Ecto neural progenitor cell (in vitro differentiated cells): ENCODE measurements around the gene DENND1A.
"Not testable (repeated sequence)": the region's sequence is repeated elsewhere in the genome, so short reads cannot be mapped to it uniquely, and the experiment has no call there.

ENCODE experiments used
- DNase-seq: peaks from one replicate; pipeline ENCODE4 v3.0.0-alpha.2; 2018; ENCODE audit warnings: low spot score

DENND1A gene

GRCh38 chr9:123948286-123948685, 18.4 kb upstream of the DENND1A start:
- no peak for DNase-seq

- no peak for DNase-seq
Observed at GRCh38 chr9:123947326-123947725, 17.4 kb upstream of the DENND1A start.

GRCh38 chr9:123946101-123946821, 16.3 kb upstream of the DENND1A start:
- no peak for DNase-seq

- DNase-seq, result no peak
Observed at GRCh38 chr9:123945532-123945931, 15.6 kb upstream of the DENND1A start.

GRCh38 chr9:123944464-123944863, 14.5 kb upstream of the DENND1A start:
- not testable (repeated sequence) for DNase-seq

- no peak for DNase-seq
Observed at GRCh38 chr9:123943671-123944070, 13.7 kb upstream of the DENND1A start.

GRCh38 chr9:123942542-123942941, 12.6 kb upstream of the DENND1A start:
- DNase-seq, result no peak

- DNase-seq, result no peak
Observed at GRCh38 chr9:123941524-123942070, 11.7 kb upstream of the DENND1A start.

- DNase-seq, result no peak
Observed at GRCh38 chr9:123940721-123941523, 11.0 kb upstream of the DENND1A start.

GRCh38 chr9:123938401-123938800, 8.5 kb upstream of the DENND1A start:
- DNase-seq, result no peak

GRCh38 chr9:123936575-123936974, 6.6 kb upstream of the DENND1A start:
- not testable (repeated sequence) for DNase-seq

GRCh38 chr9:123933440-123934212, 3.7 kb upstream of the DENND1A start:
- no peak for DNase-seq

- DNase-seq, result no peak
Observed at GRCh38 chr9:123929177-123929869, 603 bp downstream of the DENND1A start.

- no peak for DNase-seq
Observed at GRCh38 chr9:123928533-123929176, 1.3 kb downstream of the DENND1A start.

- no peak for DNase-seq
Observed at GRCh38 chr9:123927625-123928532, 2.0 kb downstream of the DENND1A start.

- DNase-seq, result no peak
Observed at GRCh38 chr9:123926941-123927340, 3.0 kb downstream of the DENND1A start.

- no peak for DNase-seq
Observed at GRCh38 chr9:123925819-123926218, 4.1 kb downstream of the DENND1A start.

GRCh38 chr9:123925161-123925560, 4.8 kb downstream of the DENND1A start:
- no peak for DNase-seq

- DNase-seq, result no peak
Observed at GRCh38 chr9:123924727-123925126, 5.2 kb downstream of the DENND1A start.

GRCh38 chr9:123923884-123924283, 6.0 kb downstream of the DENND1A start:
- no peak for DNase-seq
